HFF-Myc (cell line): ENCODE data around the gene SYT17.
A peak's percentile ranks its signal among the peaks of the same experiment; 100 is the strongest.

Experiments used
- DNase-seq: peaks from one replicate; pipeline ENCODE4 v3.0.0-alpha.2; 2011; ENCODE audit warnings: low read depth; ENCODE audit errors: extremely low read depth
- H3K4me3 ChIP-seq: replicated peaks from 2 replicates; pipeline ENCODE4 v1.5.1; 2011; ENCODE audit warnings: low read depth, mild to moderate bottlenecking, control low read depth, low read length
- CTCF ChIP-seq: IDR thresholded peaks from 2 replicates; pipeline ENCODE4 v1.5.1; 2012; ENCODE audit warnings: mild to moderate bottlenecking, low read depth, low read length, control low read depth; ENCODE audit errors: missing control alignments

The SYT17 gene

GRCh38 chr16:19167710-19168370 is at the start of gene SYT17:
SYT17 (plus strand) TSS chr16:19168240; CDS start chr16:19168647, 407 bp downstream.
- peak within 1 kb of the TSS; percentile 25 for H3K4me3 ChIP-seq
- no peak for DNase-seq
- TF ChIP-seq CTCF: peak; percentile 52

- no peak for TF ChIP-seq CTCF
- H3K4me3 ChIP-seq: peak overlapping the region; percentile 46
- DNase-seq: no peak
Observed at GRCh38 chr16:19118938-19119431, 49.1 kb upstream of the SYT17 start.

- DNase-seq: no peak
- TF ChIP-seq CTCF: no peak
- H3K4me3 ChIP-seq: peak overlapping the region; percentile 46
Observed at GRCh38 chr16:19119564-19119963, 48.5 kb upstream of the SYT17 start.

- no peak for DNase-seq
- H3K4me3 ChIP-seq: no peak overlapping the region
- TF ChIP-seq CTCF: no peak
Observed at GRCh38 chr16:19123535-19124178, 44.4 kb upstream of the SYT17 start.

- no peak for DNase-seq
- H3K4me3 ChIP-seq: no peak overlapping the region
- no peak for TF ChIP-seq CTCF
Observed at GRCh38 chr16:19126300-19126699, 41.7 kb upstream of the SYT17 start.

- TF ChIP-seq CTCF: no peak
- DNase-seq: no peak
- no peak overlapping the region for H3K4me3 ChIP-seq
Observed at GRCh38 chr16:19127205-19127604, 40.8 kb upstream of the SYT17 start.
